Measurements from ENCODE around the gene POLRMT. TPM values are rescaled to one million over a fixed set of nuclear protein-coding genes. Genes with fewer than 3 reads are reported as not detected.

Gene POLRMT
- total RNA-seq, 1 experiment from 2014 or later = 104 TPM

GRCh38 chr19:624433-625109, 8.8 kb downstream of the POLRMT start:
- TF ChIP-seq CTCF (conservative IDR thresholded peaks at IDR 0.05) = no peak
- H2BK120ac ChIP-seq (ENCODE audit: low read depth, low read length, poor library complexity, severe bottlenecking) = no peak overlapping the region
- peaks cover 5% of the 10 kb centered on the region for H3K79me1 ChIP-seq (ENCODE audit: insufficient read depth, low read depth, low read length, poor library complexity, severe bottlenecking)
- H3K36me3 Mint-ChIP-seq (ENCODE audit: insufficient read depth in 1 of 3, low read depth in 3 of 3) = peaks cover 25 to 52% (median 45%) of the 10 kb centered on the region in 3 experiments; a peak in 6 of 7 replicates
- H2AFZ ChIP-seq (ENCODE audit: low read length) = no peak overlapping the region
- no peak for DNase-seq
- no peaks in the 10 kb centered on the region for H3K27me3 Mint-ChIP-seq (ENCODE audit: low read depth)
- peak overlapping the region in 1 of 3 experiments; percentile 61; a peak in 1 of 7 replicates for H3K27ac Mint-ChIP-seq
- H2BK12ac ChIP-seq (ENCODE audit: insufficient read length, low read depth, low read length) = no peak overlapping the region
- H3K23ac ChIP-seq (ENCODE audit: insufficient read length, low read depth, low read length) = no peak overlapping the region
- H3K4me1 ChIP-seq (ENCODE audit: insufficient read depth, low read length) = no peaks in the 10 kb centered on the region
- no peak overlapping the region for H3K18ac ChIP-seq (ENCODE audit: insufficient read length, low read depth, low read length)
- no peak overlapping the region for H4K91ac ChIP-seq (ENCODE audit: insufficient read length, low read depth, low read length)
- H3K4ac ChIP-seq (ENCODE audit: low read depth, low read length) = no peak overlapping the region
- no peak overlapping the region for H2BK5ac ChIP-seq (ENCODE audit: insufficient read length, low read length)
- no peaks in the 10 kb centered on the region for H4K20me1 ChIP-seq (ENCODE audit: control insufficient read depth, insufficient read depth, insufficient read length)
- H3K27me3 ChIP-seq (ENCODE audit: insufficient read depth, low read length) = no peaks in the 10 kb centered on the region
- no peak overlapping the region for H3K27ac ChIP-seq (ENCODE audit: insufficient read length, low read depth, low read length)
- H2AK5ac ChIP-seq (ENCODE audit: insufficient read length, low read length) = no peak overlapping the region
- no peak overlapping the region for H2BK15ac ChIP-seq (ENCODE audit: low read depth, low read length)
- no peak overlapping the region for H3K4me2 ChIP-seq (ENCODE audit: insufficient read depth, insufficient read length, low read length)
- no peaks in the 10 kb centered on the region for H3K9me3 Mint-ChIP-seq
- 0 out of 4 replicates have a peak, but pooled peaks cover 0 to 2% of the 10 kb centered on the region in 2 experiments for H3K4me1 Mint-ChIP-seq
- no peak overlapping the region for H2BK20ac ChIP-seq (ENCODE audit: low read depth, low read length, poor library complexity, severe bottlenecking)
- no peaks in the 10 kb centered on the region for H3K9me3 ChIP-seq (ENCODE audit: control insufficient read depth, low read depth, low read length)
- no peak overlapping the region for H3T11ph ChIP-seq (ENCODE audit: low read length)
- H3K56ac ChIP-seq (ENCODE audit: insufficient read length, low read depth, low read length) = no peak overlapping the region
- H4K5ac ChIP-seq (ENCODE audit: insufficient read length, low read depth, low read length) = no peak overlapping the region
- WGBS (ENCODE audit: extremely low coverage, insufficient read length, low lambda C conversion rate) = no CpG with 5 or more reads among the region's 24 CpGs
- no peak overlapping the region for H3K9ac ChIP-seq (ENCODE audit: extremely low read depth, insufficient read length, low read length)
- H3K23me2 ChIP-seq (ENCODE audit: insufficient read length, low read depth, low read length, poor library complexity, severe bottlenecking) = no peaks in the 10 kb centered on the region
- H3K79me2 ChIP-seq (ENCODE audit: insufficient read depth, low read length) = no peaks in the 10 kb centered on the region
- no peak overlapping the region for H3K4me3 Mint-ChIP-seq
- no peak overlapping the region for H3K14ac ChIP-seq (ENCODE audit: insufficient read depth, low read length)
- no peak overlapping the region for H4K8ac ChIP-seq (replicated peaks; ENCODE audit: insufficient read length, low read depth, low read length)
